HPDE6-E6E7 (cell line): Measurements from ENCODE around the gene LAMC1.

Experiments used
- DNase-seq: peaks from one replicate; pipeline ENCODE4 v3.0.0; 2011; ENCODE audit warnings: missing footprints; ENCODE audit errors: extremely low spot score

The LAMC1 gene

GRCh38 chr1:183106746-183107145 is 83.5 kb downstream of the LAMC1 start:
- no peak for DNase-seq

DNA sequence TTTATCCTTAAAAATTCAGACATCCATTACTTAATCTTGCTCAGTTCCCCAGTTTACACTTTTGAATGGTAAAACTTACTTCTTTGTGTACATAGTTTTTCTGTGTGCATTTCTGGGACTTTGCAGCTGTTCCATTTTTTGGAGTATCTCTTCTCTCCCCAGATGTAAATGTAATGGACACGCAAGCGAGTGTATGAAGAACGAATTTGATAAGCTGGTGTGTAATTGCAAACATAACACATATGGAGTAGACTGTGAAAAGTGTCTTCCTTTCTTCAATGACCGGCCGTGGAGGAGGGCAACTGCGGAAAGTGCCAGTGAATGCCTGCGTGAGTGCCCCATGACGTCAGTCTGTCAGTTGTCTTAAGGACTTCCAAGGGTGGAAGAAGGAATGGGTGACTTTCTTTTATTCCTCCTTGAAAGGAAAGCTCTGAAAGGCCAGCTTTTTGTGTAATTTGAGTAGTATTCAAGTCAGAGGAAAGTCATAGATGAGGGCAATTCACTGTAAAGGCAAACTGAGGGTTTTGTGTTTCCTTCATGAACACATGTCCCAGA is 87.2 kb downstream of the LAMC1 start:
- no peak for DNase-seq

GRCh38 chr1:183114441-183114840 is 91.2 kb downstream of the LAMC1 start:
- no peak for DNase-seq

DNA sequence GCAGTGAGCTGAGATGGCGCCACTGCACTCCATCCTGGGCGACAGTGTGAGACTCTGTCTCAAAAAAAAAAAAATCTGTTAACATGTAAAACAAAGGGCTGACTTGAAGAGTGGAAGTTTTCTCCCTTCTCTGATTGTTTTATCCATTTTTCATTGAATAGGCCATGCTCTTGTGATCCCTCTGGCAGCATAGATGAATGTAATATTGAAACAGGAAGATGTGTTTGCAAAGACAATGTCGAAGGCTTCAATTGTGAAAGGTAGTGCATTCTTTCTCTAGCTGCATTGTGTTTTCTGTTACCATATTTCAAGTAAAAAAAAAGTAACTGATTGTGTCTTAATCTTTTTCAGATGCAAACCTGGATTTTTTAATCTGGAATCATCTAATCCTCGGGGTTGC is 93.2 kb downstream of the LAMC1 start:
- DNase-seq: no peak

- no peak for DNase-seq
Observed at GRCh38 chr1:183121609-183122008, 98.4 kb downstream of the LAMC1 start.

DNA sequence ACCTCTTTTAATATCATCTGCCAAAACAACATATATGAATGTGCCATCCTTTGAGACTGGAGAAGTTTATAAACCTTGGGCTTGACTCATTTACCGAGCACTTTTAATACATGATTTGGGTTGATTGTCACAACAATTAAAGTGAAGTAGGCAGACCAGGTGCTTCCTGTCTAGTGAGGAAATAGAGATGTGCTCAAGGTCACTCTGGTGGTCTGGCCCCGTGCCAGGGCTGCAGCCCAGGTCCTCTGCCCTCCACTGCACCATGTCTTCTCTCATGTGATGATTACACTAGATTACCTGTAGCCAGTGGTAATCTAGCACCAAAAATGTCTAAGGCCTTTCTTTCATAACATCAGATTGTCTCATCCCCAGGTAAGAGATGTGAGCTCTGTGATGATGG is 101.0 kb downstream of the LAMC1 start:
- DNase-seq: no peak

DNA sequence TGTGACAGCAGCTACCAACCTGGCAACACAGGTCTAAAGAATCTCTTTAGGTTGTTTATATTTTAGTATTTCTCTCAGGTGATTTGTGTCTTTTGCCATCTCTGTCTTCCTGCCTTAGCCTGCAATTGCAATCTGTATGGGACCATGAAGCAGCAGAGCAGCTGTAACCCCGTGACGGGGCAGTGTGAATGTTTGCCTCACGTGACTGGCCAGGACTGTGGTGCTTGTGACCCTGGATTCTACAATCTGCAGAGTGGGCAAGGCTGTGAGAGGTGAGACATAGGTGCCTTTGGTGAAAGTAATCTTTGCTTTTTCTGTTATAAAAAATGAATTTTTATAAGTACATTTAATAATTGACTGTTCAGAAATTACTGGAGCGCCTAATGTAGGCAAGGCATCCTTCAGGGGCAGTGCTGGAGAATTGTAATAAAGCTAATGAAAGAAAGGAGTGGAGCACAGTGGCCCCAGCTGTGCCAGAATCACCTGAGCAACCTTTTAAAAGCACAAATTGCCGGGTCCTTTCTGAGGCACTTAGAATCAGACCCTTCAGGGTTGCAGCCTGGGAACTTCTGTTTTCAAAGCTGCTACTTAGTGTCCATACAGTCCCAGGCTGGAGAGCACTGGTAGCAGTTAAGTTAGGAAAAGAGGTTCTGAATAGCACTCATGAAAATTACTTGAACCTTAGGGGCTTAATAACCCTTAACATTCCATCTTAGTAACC is 102.2 kb downstream of the LAMC1 start:
- DNase-seq: no peak

- no peak for DNase-seq
Observed at GRCh38 chr1:183126000-183126366, 102.8 kb downstream of the LAMC1 start.

DNA sequence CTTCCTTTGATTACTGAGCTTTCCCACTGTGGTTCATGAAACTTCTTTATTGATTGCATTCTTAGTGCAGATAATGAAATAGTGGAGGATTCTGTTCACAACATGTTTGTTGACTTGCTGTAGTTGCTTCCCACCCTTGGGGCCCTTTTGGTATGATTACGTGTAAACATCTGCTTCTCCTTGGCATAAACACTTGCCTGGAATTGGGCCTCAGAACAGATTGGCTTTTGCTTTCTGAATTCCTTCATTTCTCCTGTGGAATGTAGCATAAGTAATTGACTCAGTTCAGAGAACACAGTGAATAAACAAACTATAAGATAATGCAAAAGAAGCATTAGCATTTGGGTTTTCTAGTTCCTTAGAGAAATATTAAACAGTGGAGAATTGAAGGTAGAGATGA is 103.3 kb downstream of the LAMC1 start:
- DNase-seq: no peak

GRCh38 chr1:183129921-183130690 is 106.9 kb downstream of the LAMC1 start:
- no peak for DNase-seq

GRCh38 chr1:183131166-183131565 is 107.9 kb downstream of the LAMC1 start:
- no peak for DNase-seq

DNA sequence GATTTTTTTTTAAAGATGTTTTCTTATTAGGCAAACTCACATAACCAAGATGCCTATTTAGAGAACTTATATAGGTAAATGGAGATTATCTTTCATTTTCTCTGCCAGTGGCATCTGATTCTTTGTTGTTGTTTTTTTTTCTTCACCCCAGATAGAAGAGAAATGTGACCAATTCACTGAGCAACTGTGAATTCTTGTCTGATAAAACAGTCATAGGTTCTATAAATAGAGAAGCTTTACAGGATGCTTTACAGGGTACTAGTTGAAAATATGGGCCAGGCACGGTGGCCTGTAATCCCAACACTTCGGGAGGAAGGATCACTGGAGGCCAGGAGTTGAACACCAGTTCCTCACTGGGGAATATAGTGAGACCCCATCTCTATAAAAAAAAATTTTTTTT is 112.1 kb downstream of the LAMC1 start:
- no peak for DNase-seq

- DNase-seq: no peak
Observed at GRCh38 chr1:183137782-183138181, 114.6 kb downstream of the LAMC1 start.

GRCh38 chr1:183138301-183138700 is 115.1 kb downstream of the LAMC1 start:
- no peak for DNase-seq

DNA sequence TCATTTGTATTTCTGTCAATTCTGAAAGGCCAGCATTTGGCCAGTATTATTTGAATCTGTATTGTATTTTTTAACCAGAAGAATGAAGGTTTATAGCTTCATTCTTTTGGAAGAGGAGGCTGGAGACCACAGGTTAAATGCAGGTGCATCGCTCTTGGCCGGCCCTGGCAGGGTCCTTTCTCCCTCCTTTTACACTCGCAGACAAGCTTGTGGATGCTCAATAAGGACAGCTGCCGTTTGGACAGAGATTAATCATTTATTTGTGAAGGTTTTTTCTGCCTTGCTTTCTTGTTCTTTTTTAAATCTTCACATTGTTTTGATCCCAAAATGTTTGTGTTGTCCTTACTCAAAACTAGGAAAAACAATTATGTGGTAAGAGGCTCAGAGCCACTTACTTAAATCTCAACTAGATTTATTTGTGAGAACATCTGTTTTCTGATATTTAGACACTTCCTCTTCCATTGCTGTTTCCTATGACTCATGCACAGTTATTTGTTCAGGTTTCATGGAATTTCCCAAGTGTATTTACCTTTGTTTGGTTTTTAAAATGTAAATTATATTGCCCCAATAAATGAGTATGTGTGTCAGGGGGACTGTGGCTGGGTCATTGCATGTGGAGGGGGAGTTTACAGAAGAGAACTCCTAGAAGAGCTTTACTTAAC is 116.2 kb downstream of the LAMC1 start:
- no peak for DNase-seq

DNA sequence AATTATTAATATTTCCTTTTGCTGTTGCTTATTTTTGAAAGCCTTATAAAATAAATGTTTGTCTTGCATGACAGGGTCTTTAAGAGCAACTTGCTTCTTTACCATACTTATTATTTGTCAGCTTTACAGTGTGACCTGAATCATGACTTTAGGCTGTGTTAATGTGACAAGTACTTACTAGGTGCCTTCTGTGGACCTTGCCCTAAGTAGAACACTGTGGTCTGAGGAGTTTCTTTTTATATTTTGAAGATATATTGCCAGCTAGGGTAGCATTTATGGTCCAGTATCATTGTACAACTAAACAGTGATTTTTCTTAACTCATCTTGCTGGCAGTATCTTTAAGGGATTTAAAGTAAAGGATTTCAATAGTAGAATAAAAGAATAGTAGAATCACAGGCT is 117.4 kb downstream of the LAMC1 start:
- DNase-seq: no peak

DNA sequence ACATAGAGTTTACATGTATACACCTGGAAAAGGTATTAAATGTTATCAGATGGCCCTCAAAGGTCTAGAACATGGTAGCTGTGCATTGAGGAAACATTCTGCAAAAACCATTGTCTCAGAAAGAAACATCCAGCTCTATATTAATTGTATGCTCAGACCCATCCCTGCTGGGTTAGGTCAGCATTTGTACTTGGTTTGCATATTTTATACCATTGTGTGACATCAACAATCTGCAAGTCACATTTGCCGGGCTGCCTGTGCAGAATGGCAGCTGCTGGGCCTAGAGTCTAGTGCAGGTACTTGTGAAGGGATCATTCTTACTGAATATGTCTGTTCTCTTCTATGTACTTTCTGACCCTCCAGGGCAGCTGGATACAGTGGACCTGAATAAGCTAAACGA is 119.0 kb downstream of the LAMC1 start:
- no peak for DNase-seq

DNA sequence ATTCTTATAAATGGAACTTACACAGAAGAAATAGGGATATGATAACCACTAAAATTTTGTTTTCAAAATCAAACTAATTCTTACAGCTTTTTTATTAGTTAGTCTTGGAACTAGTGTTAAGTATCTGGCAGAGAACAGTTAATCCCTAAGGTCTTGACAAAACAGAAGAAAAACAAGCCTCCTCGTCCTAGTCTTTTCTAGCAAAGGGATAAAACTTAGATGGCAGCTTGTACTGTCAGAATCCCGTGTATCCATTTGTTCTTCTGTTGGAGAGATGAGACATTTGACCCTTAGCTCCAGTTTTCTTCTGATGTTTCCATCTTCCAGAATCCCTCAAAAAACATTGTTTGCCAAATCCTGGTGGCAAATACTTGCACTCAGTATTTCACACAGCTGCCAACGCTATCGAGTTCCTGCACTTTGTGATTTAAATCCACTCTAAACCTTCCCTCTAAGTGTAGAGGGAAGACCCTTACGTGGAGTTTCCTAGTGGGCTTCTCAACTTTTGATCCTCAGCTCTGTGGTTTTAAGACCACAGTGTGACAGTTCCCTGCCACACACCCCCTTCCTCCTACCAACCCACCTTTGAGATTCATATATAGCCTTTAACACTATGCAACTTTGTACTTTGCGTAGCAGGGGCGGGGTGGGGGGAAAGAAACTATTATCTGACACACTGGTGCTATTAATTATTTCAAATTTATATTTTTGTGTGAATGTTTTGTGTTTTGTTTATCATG is 120.5 kb downstream of the LAMC1 start:
- DNase-seq: no peak

DNA sequence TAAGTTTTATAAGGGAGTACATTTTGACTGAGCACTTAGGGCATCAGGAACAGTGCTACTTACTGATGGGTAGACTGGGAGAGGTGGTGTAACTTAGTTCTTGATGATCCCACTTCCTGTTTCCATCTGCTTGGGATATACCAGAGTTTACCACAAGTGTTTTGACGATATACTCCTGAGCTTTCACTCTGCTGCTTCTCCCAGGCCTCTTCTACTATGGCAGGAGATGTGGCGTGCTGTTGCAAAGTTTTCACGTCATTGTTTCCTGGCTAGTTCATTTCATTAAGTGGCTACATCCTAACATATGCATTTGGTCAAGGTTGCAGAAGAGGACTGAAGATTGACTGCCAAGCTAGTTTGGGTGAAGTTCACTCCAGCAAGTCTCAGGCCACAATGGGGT is 121.5 kb downstream of the LAMC1 start:
- no peak for DNase-seq

GRCh38 chr1:183147735-183148134 is 124.5 kb downstream of the LAMC1 start:
- no peak for DNase-seq

DNA sequence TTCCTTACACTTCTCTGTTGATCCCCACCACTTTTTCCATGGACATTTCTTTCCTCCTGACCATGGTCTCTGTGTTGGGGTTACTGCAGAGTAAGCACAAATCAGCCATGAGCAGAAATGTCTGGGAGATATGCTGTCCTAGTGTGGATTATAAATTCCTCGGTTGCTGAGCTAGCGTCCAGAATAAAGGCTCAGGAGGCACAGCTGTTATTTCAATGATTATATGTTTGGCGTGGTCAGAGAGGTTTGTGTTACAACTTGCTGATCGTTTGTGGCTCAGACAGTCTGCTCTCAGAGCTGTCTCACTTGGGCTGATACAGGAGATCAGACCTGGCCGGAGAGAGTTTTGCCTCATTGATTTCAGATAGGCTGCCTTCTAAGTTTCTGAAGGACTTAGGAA is 125.4 kb downstream of the LAMC1 start:
- no peak for DNase-seq

GRCh38 chr1:183149273-183149672 is 126.1 kb downstream of the LAMC1 start:
- no peak for DNase-seq
